Sigmoid colon (tissue), 3 donors: ENCODE results near the gene COL4A2.

Experiments used
- POLR2A ChIP-seq, 2 donors: fragments of 450-650 bp; IDR thresholded peaks; one replicate each; pipeline ENCODE4 v1.6.1; 2016; ENCODE audit warnings: antibody characterized with exemption in 2 of 2, mild to moderate bottlenecking in 2 of 2, moderate library complexity in 2 of 2
- TF ChIP-seq, protein P1 (sequence below), 4 experiments: fragments of 450-650 bp in 3 of 4; fragments of 200-600 bp in 1 of 4; IDR thresholded peaks; one replicate each; pipeline ENCODE4 v1.5.1; 2016 to 2019; ENCODE audit warnings: antibody characterized with exemption in 4 of 4, mild to moderate bottlenecking in 3 of 4, moderate library complexity in 2 of 4

DNA sequence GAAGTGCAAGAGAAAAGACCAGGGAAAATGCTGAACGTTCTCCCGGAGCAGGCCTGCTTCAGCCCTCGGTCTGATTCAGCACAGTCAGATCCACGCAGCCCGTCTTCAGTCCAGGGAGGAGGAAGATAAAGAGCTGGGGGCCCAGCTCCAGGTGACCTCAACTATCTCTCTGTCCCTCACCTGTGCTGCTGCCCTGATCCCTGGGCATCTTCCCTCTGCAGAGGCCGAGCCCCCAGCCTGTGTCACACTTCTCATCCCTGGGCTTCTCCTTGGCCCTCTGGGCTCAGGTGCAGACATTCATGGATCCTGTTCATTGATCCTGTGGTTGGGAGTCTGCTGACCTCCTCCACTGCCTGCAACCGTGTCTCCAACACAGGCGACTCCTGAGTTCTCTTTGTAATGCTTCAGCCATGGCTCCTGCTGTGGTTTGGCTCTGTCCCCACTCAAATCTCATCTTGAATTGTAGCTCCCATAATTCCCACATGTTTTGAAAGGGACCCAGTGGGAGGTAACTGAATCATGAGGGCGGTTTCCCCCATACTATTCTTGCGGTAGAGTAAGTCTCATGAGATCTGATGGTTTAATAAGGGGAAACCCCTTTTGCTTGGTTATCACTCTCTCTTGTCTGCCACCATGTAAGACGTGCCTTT lies 27.9 kb downstream of the COL4A2 start:
- TF ChIP-seq, protein P1, sequence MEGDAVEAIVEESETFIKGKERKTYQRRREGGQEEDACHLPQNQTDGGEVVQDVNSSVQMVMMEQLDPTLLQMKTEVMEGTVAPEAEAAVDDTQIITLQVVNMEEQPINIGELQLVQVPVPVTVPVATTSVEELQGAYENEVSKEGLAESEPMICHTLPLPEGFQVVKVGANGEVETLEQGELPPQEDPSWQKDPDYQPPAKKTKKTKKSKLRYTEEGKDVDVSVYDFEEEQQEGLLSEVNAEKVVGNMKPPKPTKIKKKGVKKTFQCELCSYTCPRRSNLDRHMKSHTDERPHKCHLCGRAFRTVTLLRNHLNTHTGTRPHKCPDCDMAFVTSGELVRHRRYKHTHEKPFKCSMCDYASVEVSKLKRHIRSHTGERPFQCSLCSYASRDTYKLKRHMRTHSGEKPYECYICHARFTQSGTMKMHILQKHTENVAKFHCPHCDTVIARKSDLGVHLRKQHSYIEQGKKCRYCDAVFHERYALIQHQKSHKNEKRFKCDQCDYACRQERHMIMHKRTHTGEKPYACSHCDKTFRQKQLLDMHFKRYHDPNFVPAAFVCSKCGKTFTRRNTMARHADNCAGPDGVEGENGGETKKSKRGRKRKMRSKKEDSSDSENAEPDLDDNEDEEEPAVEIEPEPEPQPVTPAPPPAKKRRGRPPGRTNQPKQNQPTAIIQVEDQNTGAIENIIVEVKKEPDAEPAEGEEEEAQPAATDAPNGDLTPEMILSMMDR (IDR thresholded peaks at IDR 0.05): no peak
- TF ChIP-seq POLR2A (IDR thresholded peaks at IDR 0.05): no peak
